ENCODE data around the gene NLGN4X.

NLGN4X gene

DNA sequence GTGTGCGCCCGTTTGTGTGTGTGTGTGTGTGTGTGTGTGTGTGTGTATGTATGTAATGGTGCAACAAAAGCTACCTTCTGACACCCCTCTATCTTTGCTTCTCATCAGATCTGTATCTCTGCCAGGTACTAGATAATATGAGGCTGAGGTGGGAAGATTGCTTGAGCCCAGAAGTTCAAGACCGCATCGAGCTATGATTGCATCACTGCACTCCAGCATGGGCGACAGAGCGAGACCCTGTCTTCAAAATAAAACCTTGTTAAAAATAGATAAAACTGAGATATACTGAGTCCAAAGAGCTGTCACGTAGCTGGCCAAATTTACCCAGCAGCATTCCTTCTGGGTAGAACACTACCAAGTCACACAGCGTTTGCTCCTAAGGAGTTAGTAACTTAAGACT is 18.4 kb downstream of the NLGN4X start:
- H3K79me2 ChIP-seq (ENCODE audit: insufficient read depth, low read length) = no peaks in the 10 kb centered on the region
- TF ChIP-seq, protein P1, sequence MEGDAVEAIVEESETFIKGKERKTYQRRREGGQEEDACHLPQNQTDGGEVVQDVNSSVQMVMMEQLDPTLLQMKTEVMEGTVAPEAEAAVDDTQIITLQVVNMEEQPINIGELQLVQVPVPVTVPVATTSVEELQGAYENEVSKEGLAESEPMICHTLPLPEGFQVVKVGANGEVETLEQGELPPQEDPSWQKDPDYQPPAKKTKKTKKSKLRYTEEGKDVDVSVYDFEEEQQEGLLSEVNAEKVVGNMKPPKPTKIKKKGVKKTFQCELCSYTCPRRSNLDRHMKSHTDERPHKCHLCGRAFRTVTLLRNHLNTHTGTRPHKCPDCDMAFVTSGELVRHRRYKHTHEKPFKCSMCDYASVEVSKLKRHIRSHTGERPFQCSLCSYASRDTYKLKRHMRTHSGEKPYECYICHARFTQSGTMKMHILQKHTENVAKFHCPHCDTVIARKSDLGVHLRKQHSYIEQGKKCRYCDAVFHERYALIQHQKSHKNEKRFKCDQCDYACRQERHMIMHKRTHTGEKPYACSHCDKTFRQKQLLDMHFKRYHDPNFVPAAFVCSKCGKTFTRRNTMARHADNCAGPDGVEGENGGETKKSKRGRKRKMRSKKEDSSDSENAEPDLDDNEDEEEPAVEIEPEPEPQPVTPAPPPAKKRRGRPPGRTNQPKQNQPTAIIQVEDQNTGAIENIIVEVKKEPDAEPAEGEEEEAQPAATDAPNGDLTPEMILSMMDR (IDR thresholded peaks at IDR 0.05; ENCODE audit: insufficient read depth, low read length, poor library complexity, severe bottlenecking) = no peak
- TF ChIP-seq EZH2phosphoT487 (conservative IDR thresholded peaks at IDR 0.05; ENCODE audit: low read length) = no peak
- no peaks in the 10 kb centered on the region for H3K9me2 ChIP-seq (replicated peaks; ENCODE audit: insufficient read depth, low read length)
- no peak overlapping the region for H3K27ac ChIP-seq (ENCODE audit: low read depth, low read length)
- H3K27me3 ChIP-seq (ENCODE audit: low read length) = no peaks in the 10 kb centered on the region
- H2AFZ ChIP-seq (ENCODE audit: low read depth, low read length, severe bottlenecking) = no peak overlapping the region
- H3K4me3 ChIP-seq (ENCODE audit: insufficient read depth, low read length, poor library complexity, severe bottlenecking) = no peak overlapping the region
- no peak overlapping the region for H3K4me2 ChIP-seq (ENCODE audit: low read depth, low read length, poor library complexity, severe bottlenecking)
- no peak overlapping the region for H3K9ac ChIP-seq (ENCODE audit: low read length)
- H4K20me1 ChIP-seq (ENCODE audit: low read depth, low read length) = no peaks in the 10 kb centered on the region
- H3F3A ChIP-seq (ENCODE audit: insufficient read depth) = no peaks in the 10 kb centered on the region
- H3K9me3 ChIP-seq (ENCODE audit: insufficient read depth, low read length) = no peaks in the 10 kb centered on the region
- no peaks in the 10 kb centered on the region for H3K36me3 ChIP-seq (ENCODE audit: low read length)

DNA sequence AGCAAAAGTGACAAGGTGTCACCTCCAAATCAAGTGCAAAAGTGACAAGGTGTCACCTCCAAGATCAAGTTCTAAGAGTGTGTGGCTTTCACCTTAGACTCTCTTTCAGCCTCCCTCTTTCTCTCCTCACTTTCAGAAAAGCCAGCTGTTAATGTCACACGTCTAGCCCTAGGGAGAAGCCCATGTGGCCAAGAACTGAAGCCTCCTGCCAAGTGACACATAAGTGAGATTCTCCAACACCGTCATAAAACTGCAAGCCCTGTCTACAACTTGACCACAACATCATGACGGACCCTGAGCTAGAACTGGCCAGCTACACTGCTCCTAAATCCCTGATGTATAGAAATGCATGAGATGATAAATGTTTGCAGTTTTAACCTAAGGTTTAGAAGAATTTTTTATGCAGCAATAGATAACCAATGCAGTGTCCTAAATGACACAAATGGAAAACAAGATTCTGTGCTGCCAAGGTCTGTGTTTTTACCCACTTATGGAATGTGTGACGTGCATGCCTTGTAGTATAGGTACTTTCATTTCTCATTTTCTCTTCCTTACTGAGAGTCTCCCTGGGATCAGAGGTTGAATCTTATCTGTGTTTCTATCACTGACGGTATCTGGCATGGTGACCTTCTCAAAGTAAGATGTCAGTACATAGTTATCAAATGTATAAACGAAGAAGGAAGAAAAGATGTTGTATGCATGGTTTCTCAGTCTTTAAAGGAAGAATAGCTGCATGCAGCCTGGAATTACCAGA is 25.0 kb downstream of the NLGN4X start:
- no peak overlapping the region for H3K9ac ChIP-seq (ENCODE audit: low read length)
- no peaks in the 10 kb centered on the region for H3F3A ChIP-seq (ENCODE audit: insufficient read depth)
- H2AFZ ChIP-seq (ENCODE audit: low read depth, low read length, severe bottlenecking) = no peak overlapping the region
- H4K20me1 ChIP-seq (ENCODE audit: low read depth, low read length) = no peaks in the 10 kb centered on the region
- no peaks in the 10 kb centered on the region for H3K27me3 ChIP-seq (ENCODE audit: low read length)
- no peaks in the 10 kb centered on the region for H3K9me3 ChIP-seq (ENCODE audit: insufficient read depth, low read length)
- H3K27ac ChIP-seq (ENCODE audit: low read depth, low read length) = no peak overlapping the region
- no peaks in the 10 kb centered on the region for H3K9me2 ChIP-seq (replicated peaks; ENCODE audit: insufficient read depth, low read length)
- TF ChIP-seq, protein P1 (IDR thresholded peaks at IDR 0.05; ENCODE audit: insufficient read depth, low read length, poor library complexity, severe bottlenecking) = no peak
- TF ChIP-seq EZH2phosphoT487 (conservative IDR thresholded peaks at IDR 0.05; ENCODE audit: low read length) = no peak
- no peak overlapping the region for H3K4me2 ChIP-seq (ENCODE audit: low read depth, low read length, poor library complexity, severe bottlenecking)
- H3K4me3 ChIP-seq (ENCODE audit: insufficient read depth, low read length, poor library complexity, severe bottlenecking) = no peak overlapping the region
- H3K79me2 ChIP-seq (ENCODE audit: insufficient read depth, low read length) = no peaks in the 10 kb centered on the region
- H3K36me3 ChIP-seq (ENCODE audit: low read length) = no peaks in the 10 kb centered on the region

DNA sequence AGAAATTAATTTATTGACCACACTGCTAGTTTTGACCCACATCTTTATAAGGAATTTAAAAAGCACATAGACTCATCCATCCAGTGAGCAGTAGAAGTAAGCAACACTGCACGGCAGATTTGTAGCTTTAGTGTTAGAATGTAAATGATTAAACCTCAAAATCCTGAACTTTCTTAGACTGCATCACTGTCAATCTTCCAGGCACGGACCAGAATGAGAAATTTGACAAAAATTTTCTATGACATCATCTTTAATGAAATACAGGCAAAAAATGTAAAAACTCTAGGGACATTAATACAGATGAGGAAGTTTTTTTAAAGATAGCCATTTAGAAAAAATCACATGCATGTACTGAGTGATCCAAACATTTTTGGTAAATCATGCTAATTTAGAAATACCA is 29.2 kb downstream of the NLGN4X start:
- H3K27me3 ChIP-seq (ENCODE audit: low read length) = no peaks in the 10 kb centered on the region
- TF ChIP-seq EZH2phosphoT487 (conservative IDR thresholded peaks at IDR 0.05; ENCODE audit: low read length) = no peak
- TF ChIP-seq, protein P1 (IDR thresholded peaks at IDR 0.05; ENCODE audit: insufficient read depth, low read length, poor library complexity, severe bottlenecking) = no peak
- H2AFZ ChIP-seq (ENCODE audit: low read depth, low read length, severe bottlenecking) = no peak overlapping the region
- H3K9me2 ChIP-seq (replicated peaks; ENCODE audit: insufficient read depth, low read length) = no peaks in the 10 kb centered on the region
- H3K4me3 ChIP-seq (ENCODE audit: insufficient read depth, low read length, poor library complexity, severe bottlenecking) = no peak overlapping the region
- H4K20me1 ChIP-seq (ENCODE audit: low read depth, low read length) = no peaks in the 10 kb centered on the region
- H3K79me2 ChIP-seq (ENCODE audit: insufficient read depth, low read length) = no peaks in the 10 kb centered on the region
- no peaks in the 10 kb centered on the region for H3F3A ChIP-seq (ENCODE audit: insufficient read depth)
- no peaks in the 10 kb centered on the region for H3K36me3 ChIP-seq (ENCODE audit: low read length)
- no peak overlapping the region for H3K4me2 ChIP-seq (ENCODE audit: low read depth, low read length, poor library complexity, severe bottlenecking)
- H3K27ac ChIP-seq (ENCODE audit: low read depth, low read length) = no peak overlapping the region
- H3K9ac ChIP-seq (ENCODE audit: low read length) = no peak overlapping the region
- no peaks in the 10 kb centered on the region for H3K9me3 ChIP-seq (ENCODE audit: insufficient read depth, low read length)

All from SU-DHL-6 (cell line).